Measurements from ENCODE around the gene LCN12.

Gene LCN12, protein sequence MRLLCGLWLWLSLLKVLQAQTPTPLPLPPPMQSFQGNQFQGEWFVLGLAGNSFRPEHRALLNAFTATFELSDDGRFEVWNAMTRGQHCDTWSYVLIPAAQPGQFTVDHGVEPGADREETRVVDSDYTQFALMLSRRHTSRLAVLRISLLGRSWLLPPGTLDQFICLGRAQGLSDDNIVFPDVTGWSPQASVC

GRCh38 chr9:136951541-136952320 lies at the start of gene LCN12:
Gene LCN12 (plus strand): TSS chr9:136952273. CDS start chr9:136952328, 55 bp downstream.
- DNase-seq (ENCODE audit: low read depth in 1 of 2, low spot score in 1 of 2), result no peak

- DNase-seq (ENCODE audit: low read depth in 1 of 2, low spot score in 1 of 2), result no peak
These were observed 49.0 kb upstream of the LCN12 start for GRCh38 chr9:136903041-136903554.

GRCh38 chr9:136906266-136906665 lies 45.8 kb upstream of the LCN12 start:
- no peak for DNase-seq (ENCODE audit: low read depth in 1 of 2, low spot score in 1 of 2)

- DNase-seq (ENCODE audit: low read depth in 1 of 2, low spot score in 1 of 2), result no peak
These were observed 44.8 kb upstream of the LCN12 start for GRCh38 chr9:136907011-136907914.

DNA sequence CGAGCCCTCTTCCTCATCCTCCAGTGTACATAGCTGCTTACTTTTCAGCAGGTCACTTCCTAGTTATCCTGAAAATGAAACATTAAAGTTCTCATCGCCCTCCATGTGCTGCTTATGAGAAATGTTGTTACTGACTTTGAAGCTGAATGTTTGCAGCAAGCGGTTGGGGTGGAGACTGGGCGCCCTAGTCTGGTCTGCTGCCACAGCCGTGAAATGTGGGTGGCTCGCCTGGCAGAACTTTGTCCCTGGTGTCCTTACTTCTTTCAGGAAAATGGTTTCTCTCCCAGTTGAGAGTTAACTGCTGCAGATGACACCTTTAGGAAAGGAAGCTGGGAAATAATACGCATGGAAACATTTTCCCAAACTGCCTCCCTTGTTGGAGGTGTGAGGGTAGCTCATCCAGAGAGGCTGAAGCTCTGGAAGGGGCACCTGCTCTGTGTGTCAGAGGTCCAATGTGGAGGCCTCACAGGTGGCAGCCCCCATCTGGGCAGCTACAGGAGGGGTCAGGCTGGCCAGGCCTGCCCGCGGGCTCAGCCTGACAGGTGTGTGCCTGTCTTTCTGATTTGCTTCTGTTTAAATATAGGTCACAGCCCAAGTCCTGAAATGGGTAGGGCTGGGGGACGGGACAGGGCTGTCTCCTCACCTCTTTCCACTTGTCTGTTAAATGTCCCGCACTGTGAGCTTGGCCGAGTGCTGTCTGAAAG lies 41.7 kb upstream of the LCN12 start:
- DNase-seq (ENCODE audit: low read depth in 1 of 2, low spot score in 1 of 2), result no peak

DNA sequence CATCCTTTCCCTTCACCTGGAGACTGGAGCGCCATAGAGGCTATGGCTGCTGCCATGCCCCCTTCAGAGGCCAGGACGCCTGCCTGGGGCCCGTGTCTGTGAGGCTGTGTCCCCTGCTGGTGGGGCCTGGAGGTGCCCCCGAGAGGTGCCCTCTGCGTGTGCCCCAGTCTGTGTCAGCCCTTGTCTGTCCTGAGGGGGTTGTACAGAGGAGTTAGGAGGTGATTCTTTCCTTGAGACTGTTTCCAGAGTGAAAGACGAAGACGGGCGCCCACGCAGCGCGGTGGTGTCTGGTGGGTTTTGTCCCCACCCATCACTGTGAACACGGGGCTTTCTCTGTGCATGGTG lies 41.2 kb upstream of the LCN12 start:
- no peak for DNase-seq (ENCODE audit: low read depth in 1 of 2, low spot score in 1 of 2)

DNA sequence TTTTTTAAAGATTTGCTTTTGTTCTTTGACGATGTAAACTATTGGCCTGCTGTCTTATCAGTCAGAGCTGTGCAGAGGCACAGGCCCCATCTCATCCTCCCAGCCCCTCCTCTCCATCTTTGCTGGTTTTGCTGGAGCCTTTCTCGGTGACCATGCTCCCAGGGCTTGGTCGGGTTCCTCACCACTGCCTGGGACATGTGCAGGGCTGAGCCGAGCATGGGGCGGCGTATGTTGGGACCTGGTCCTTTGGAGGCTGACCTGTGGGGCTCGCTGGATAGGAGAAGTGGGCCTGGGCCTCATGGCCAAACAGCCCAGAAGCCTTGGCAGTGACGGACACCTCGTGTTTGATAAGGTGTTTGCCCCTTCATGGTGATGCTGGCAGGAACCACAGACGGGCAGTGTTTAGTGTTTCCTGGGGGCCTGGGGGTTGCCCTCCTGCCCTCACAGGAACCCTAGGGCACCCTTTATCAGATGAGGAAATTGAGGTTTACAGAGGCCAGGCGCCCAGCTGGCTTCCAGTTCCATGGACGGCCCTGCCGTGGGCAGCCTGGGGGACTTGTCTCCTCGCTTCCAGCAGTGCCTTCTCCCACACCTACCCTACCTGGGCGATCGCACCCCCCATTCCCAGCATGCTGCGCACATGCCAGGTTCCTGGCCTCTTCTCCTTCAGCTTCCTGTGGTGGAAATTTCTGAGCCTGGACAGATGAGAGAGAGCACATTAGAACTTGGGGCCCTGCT lies 38.2 kb upstream of the LCN12 start:
- DNase-seq (ENCODE audit: low read depth in 1 of 2, low spot score in 1 of 2), result no peak

GRCh38 chr9:136915632-136916329 lies 36.3 kb upstream of the LCN12 start:
- no peak for DNase-seq (ENCODE audit: low read depth in 1 of 2, low spot score in 1 of 2)

DNA sequence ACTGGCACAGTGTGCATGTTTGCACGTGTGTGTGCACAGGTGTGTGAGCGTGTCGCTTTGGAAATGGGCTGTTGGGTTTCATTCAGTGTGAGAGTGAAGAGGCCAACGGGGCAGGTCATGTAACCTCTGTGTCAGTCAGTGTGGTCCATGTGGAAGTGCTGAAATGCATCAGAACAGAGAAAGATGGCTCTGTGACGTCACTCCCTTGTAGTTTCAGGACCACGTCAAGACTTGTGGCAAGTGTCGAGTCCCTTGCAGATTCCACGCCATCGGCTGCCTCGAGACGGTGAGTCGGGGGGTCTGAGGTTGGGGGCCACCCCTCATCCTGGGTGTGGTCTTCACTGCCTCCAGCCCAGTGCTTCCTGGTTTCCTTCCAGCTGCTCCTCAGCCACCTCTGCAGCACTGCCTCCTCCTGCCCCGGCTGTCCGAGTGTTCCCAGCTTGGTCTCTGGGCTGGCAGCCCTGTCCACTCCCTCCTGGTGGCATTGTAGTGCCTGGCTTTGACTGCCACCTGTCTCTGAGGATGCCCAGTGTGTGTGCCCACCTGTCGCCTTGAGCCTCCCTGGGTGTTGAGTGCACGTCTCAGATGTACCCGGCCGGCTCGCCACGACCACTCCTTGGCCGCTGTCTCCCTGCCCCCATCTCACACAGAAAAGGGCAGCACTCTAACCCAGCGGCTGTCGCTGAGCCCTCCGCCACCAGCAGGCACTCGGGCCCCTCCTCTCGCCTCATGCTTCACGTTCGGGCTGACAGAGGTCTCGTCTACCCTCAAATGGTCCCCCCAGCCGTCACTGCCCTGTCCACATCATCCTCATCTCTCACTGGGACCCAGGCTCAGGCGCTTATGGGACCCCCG lies 35.5 kb upstream of the LCN12 start:
- DNase-seq (ENCODE audit: low read depth in 1 of 2, low spot score in 1 of 2), result no peak

DNA sequence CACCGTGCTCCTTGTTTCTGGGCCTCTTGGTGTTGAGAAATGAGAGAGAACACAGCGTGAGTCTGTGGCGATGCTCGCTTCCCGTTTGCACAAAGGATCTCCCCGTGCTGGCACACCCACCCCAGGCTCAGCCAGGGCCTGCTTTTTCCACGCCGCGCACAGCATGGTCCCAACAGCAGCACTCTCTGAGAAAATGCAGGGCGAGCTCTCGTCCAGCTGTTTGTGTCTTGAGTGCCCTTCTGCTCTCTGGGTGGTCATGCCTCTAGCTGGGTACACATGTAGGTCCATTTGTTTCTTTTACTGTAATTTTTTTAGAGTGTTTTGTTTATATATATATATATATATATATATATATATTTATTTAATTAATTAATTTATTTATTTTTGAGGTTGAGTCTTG lies 34.2 kb upstream of the LCN12 start:
- DNase-seq (ENCODE audit: low read depth in 1 of 2, low spot score in 1 of 2), result no peak

GRCh38 chr9:136920069-136920468 lies 32.0 kb upstream of the LCN12 start:
- DNase-seq (ENCODE audit: low read depth in 1 of 2, low spot score in 1 of 2), result no peak

DNA sequence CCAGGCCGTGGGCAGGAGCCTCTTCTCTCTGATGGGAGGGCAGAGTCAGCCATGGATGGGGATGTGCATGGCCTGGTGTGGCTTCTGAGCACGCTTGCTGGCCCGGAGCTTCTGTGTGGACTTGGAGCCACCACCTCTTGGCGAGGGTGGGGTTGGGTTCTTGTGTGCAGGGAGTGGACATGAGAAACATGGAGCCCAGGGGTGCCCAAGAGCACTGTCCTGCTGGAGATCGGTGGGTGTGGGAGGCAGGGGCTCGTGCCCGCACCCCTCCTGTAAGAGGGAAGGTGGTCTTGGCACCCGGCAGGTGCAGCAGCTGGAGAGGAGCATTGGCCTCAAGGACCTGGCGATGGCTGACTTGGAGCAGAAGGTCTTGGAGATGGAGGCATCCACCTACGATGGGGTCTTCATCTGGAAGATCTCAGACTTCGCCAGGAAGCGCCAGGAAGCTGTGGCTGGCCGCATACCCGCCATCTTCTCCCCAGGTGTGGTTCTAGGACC lies 31.3 kb upstream of the LCN12 start:
- DNase-seq (ENCODE audit: low read depth in 1 of 2, low spot score in 1 of 2), result no peak

- DNase-seq (ENCODE audit: low read depth in 1 of 2, low spot score in 1 of 2), result no peak
These were observed 30.8 kb upstream of the LCN12 start for GRCh38 chr9:136921307-136921706.

GRCh38 chr9:136921718-136922117 lies 30.4 kb upstream of the LCN12 start:
- DNase-seq (ENCODE audit: low read depth in 1 of 2, low spot score in 1 of 2), result no peak

DNA sequence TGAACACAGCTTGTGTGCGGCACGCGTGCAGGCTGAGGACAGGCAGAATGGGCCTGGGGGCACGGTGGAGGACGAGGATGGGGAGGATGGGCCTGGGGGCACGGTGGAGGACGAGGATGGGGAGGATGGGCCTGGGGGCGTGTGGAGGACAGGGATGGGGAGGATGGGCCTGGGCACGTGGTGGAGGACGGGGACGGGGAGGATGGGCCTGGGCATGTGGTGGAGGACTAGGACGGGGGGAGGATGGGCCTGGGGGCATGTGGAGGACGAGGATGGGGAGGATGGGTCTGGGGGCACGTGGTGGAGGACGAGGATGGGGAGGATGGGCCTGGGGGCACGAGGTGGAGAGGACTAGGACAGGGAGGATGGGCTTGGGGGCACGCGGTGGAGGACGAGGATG lies 29.5 kb upstream of the LCN12 start:
- DNase-seq (ENCODE audit: low read depth in 1 of 2, low spot score in 1 of 2), result no peak

- DNase-seq (ENCODE audit: low read depth in 1 of 2, low spot score in 1 of 2), result no peak
These were observed 28.2 kb upstream of the LCN12 start for GRCh38 chr9:136923881-136924280.

- DNase-seq (ENCODE audit: low read depth in 1 of 2, low spot score in 1 of 2), result no peak
These were observed 26.5 kb upstream of the LCN12 start for GRCh38 chr9:136925414-136926153.

GRCh38 chr9:136926154-136926704 lies 25.8 kb upstream of the LCN12 start:
- DNase-seq (ENCODE audit: low read depth in 1 of 2, low spot score in 1 of 2), result no peak

All from stimulated activated CD4-positive, alpha-beta T cell treated with anti-CD3 and anti-CD28 coated beads, Interleukin-15, amount 100 ng/mL, for 1 hour (primary cell).